T-helper 9 cell (primary cell): Measurements from ENCODE around the gene CWC27.
"Not testable (repeated sequence)": the region's sequence is repeated elsewhere in the genome, so short reads cannot be mapped to it uniquely, and the experiment has no call there.

Source experiments
- DNase-seq: peaks from one replicate; pipeline ENCODE4 v3.0.0-alpha.2; 2020

CWC27 gene

DNA sequence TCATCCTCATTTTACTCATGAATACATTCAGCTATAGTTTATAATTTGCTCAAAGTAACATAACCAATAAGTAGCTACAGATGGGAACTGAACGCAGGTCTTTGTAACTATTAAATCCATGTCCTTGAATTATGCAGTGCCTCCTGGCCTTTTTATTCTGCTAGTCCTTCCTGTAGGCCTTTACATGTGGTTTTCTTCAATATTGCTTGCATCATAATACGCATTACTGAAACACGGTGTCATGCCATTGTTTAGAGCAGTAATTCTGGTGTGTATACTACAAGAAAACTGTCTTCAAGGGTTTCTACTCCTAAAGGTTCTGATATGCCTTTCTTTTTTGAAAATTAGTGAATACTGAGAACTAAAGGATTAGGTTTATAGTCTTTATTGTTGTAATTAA is 20.7 kb downstream of the CWC27 start:
- no peak for DNase-seq

DNA sequence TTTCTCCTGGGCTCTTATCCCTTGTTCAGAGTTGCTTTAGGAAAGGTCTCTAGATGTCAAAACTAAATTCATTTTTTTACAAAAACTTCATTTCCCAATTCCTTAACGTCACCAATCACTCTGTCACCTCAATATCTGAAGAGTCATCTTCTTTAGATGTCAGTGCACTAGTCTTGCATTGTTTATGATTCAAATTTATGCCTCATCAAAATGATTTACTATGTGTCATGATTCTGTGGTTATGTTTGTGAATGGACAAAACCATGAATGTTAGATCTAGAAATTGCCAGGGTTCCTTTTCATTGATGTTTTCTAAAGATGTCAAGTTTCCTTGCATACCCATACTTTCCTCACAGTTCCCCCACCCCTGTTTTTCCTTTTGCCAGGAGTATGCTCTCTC is 21.5 kb downstream of the CWC27 start:
- no peak for DNase-seq

- no peak for DNase-seq
Measured at GRCh38 chr5:64792469-64792868, 23.7 kb downstream of the CWC27 start.

DNA sequence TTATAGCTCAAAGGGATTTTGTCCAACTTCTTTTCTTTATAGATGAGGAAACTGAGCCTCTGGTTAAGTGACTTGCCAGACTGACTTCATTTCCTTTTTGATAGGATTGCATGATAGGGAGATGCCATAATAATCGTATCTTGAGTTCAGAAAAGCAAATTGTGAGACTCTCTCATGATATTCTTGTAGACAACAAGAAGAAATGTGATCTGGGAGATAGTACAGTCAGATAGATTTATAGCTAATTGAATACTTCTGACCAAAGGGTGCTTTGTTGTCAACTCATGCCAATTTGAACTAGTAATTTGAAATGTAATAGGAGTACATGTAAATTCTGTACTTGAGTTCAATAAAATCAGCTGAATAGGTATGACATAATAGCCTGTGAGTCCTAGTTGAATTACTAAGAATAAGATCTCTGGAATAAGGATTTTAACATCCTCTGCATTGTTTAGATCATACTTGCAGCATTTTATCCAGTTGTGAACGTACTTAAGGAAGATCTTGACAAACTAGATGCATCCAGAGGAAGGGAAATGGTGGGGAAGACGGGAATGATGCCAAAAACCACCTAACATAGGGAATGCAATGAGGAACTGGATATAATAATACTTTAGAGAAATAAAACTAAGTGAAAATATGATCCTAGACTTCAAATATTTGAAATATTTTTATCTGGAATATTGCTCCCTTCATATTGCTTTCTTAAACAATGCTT is 25.5 kb downstream of the CWC27 start:
- DNase-seq, result no peak

- no peak for DNase-seq
Measured at GRCh38 chr5:64796301-64796700, 27.6 kb downstream of the CWC27 start.

DNA sequence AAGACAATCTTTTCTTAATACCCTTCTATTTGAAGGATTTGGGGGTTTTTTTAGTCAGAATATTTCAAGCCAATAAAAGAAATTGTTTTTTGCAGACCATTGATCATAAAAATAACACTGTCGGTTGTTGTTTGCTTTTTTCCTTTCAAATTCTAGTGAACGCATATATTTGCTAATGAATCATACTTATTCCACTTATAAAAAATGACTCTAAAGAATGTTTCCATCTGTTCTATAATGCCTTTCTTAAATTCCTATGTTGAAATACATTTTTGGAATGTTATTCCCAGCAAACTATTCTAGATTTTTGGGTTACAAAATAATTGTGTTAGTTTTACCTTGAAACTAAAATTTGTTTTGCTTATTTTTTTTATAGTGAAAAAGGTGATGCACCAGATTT is 32.2 kb downstream of the CWC27 start:
- DNase-seq, result no peak

GRCh38 chr5:64806537-64806936 is 37.8 kb downstream of the CWC27 start:
- no peak for DNase-seq

GRCh38 chr5:64807520-64807919 is 38.8 kb downstream of the CWC27 start:
- DNase-seq, result no peak

DNA sequence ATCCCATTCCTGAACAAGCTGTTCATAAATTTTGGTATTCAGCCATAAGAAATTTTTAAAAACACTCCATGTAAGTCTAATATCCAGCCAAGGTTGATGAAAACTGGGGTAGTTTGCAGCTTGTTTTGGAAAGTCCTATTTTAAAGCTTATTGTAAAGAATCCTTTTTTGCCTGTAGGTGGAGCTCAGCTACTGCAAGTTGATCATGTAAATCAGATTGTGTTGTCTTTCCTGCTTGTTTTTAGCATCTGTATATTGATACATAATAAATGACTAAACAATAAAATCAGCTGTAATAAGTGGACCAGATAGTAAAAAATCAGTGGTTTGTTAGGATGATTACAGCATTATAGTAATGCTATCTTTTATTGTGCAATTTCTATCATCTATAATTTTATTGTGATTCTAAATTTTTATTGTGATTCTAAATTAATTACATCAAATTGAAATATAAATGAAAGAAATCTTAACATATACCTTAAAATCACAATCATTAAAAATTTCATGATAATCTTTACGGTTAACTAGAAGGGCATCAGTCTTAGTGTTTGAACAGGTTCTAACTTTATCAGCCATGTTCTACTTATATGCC is 42.4 kb downstream of the CWC27 start:
- no peak for DNase-seq

GRCh38 chr5:64814073-64814472 is 45.3 kb downstream of the CWC27 start:
- no peak for DNase-seq

DNA sequence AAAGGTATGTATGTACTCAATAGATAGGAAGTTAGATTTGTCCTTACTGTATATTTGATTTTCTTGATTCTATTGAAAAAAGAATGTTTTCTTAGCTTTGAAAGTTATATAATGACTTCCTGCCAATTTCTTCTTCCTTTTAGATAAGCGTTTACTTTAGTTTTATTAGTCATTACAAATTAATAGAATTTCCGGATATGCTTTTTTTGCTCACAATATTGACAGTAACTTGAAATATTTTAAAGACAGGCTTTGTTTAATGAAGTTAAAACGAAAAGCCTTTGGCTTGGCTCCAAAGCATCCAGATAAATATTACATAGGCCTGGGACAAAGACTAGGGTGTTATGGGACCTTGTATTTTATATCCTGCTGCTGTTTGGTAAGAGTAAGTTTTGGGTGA is 49.5 kb downstream of the CWC27 start:
- no peak for DNase-seq

GRCh38 chr5:64819345-64819744 is 50.6 kb downstream of the CWC27 start:
- DNase-seq, result not testable (repeated sequence)

GRCh38 chr5:64822320-64822719 is 53.6 kb downstream of the CWC27 start:
- DNase-seq, result no peak

- DNase-seq, result no peak
Measured at GRCh38 chr5:64826541-64826940, 57.8 kb downstream of the CWC27 start.

GRCh38 chr5:64827703-64828102 is 59.0 kb downstream of the CWC27 start:
- no peak for DNase-seq

DNA sequence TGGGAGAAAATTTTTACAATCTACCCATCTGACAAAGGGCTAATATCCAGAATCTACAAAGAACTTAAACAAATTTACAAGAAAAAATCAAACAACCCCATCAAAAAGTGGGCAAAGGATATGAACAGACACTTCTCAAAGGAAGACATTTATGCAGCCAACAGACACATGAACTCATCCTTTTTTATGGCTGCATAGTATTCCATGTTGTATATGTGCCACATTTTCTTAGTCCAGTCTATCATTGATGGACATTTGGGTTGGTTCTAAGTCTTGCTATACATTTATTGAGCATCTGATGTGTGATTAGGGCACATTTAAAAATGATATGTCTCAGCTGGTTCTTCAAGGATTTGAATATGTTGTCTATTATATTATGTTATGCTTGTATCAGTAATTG is 61.9 kb downstream of the CWC27 start:
- DNase-seq, result not testable (repeated sequence)

- no peak for DNase-seq
Measured at GRCh38 chr5:64831996-64832395, 63.3 kb downstream of the CWC27 start.

GRCh38 chr5:64834037-64834436 is 65.3 kb downstream of the CWC27 start:
- no peak for DNase-seq

DNA sequence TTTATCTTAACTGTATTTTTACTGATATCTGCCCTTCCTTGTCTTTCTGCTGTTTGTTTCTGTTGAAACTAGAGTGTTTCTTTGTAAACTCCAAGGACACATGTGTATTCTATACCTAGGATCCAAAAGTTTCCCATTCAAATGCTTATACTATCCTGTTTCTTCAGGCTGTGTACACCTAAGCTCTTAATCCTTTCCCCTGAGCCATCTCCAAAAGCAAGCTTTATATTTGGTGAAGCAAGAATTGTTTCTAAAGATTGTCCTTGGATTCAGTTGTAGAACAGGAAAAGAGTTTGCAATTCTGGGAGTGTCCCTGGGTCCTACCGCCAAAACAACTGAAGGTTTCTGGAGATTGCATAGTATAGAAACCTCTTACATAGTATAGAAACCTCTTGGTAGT is 65.9 kb downstream of the CWC27 start:
- no peak for DNase-seq

DNA sequence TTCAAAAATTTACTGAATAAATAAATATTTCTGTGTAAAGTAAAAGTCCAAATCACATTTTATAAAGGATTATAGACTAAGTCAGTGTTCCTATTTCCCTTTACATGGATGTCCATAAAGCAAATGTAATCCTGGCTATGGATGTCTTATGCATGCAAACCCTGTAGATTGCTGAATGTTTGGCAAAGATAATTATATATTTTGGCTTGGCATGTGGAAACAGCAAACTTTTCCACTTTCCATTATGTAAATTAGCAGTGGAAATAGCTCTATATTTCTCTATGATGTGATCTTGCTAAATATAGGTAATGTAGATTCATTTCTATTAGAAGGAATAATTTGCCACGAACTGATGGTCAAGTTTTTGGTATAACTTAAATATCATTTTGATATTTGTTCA is 66.5 kb downstream of the CWC27 start:
- no peak for DNase-seq

DNA sequence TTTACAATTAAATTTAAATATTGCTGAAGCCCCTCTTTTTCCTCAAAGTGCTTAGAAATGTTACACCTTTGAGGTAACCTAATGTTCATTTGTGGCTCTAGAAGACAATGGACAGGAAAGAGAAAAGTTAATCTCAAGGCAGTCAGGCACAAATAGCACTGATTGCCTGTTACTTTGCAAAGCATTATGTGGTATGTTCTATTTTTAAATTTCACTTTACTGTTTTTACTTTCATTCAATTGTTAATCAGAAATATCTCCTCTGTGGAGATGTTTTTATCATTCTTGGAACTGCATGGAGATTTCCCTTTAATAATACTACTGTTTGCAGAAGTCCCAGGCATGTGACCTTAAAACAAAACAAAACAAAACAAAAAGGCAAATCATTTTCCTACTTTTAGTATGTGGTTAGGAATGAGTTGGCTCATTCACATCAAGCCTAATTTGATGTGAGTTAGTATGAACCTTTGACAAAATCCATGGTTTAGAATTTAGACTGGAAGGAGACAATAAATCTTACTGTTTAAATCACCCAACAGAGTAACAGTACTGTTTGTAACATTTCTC is 67.5 kb downstream of the CWC27 start:
- no peak for DNase-seq

- DNase-seq, result no peak
Measured at GRCh38 chr5:64836786-64837185, 68.1 kb downstream of the CWC27 start.

GRCh38 chr5:64838376-64838775 is 69.6 kb downstream of the CWC27 start:
- no peak for DNase-seq

DNA sequence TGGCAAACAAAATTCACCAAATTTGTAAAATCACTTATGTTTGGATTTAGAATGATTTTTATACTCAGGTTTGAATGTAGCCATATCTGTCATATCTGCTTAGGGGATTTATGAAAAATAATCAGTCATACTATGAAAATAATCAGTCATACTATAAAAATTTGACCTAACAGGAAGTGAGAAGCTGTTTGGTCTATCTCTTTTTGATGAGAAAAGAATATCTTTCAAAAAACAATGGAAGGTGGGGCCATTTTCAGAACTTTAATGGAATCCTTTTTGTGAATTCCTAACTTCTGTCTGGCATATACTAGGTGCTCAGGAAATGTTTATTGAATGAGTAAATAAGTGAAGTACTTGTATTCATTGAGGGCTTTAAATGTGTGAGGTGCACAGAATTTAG is 70.1 kb downstream of the CWC27 start:
- DNase-seq, result no peak

DNA sequence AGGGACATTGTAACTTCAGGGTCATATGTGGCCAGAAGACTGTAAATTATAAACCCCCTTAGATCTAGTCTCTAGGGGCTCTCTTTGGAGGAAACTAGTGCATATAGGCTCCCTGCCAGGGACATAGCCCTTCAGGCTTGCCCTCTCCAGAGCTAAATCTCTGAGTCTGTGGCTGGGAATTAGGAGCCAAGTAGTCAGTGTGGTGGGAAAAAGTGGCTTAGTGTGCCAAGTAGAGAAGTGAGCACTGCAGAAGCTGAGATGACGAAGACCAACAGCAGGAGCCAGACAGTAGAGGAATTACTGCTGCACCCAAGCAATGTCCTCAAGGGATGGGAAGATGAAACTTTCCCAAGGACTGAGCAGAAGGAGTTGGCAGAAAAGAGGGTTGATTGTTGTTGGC is 71.2 kb downstream of the CWC27 start:
- DNase-seq, result no peak
